Measurements from ENCODE around the gene TTC7B. TPM values are rescaled to one million over a fixed set of nuclear protein-coding genes. Genes with fewer than 3 reads are reported as not detected.

TTC7B gene
- total RNA-seq, 2 experiments from 2014 or later, result 8.8 to 9.5 TPM

DNA sequence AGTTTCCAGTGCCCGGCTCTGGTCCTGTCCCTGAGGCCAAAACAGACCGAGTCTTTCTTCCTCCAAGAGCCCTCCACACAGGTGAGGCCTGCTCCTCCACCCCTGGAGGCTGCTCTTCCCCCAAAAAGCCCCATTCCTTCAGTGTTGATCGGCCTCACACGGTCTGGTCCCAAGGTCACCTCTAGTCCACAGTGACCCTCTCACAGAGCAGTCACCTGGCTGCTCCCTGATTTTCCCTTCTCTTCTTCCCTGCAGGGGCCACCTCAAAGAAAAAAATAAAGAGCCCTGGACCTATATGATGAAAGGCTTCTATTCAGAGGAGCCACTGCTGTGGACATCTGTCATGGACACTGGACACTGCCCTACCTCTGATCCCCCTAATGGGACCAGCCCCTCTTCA is 42.5 kb downstream of the TTC7B start:
- Mint-ChIP-seq H3K9me3 (no peaks in the 10 kb centered on the region), H3K36me3 (ENCODE audit: low read depth) (no peaks in the 10 kb centered on the region), H3K4me3 (no peak overlapping the region), H3K4me1 (no peaks in the 10 kb centered on the region), H3K27ac (no peak overlapping the region), H3K27me3 (no peaks in the 10 kb centered on the region)
- POLR2A ChIA-PET, result no interaction called here
- CTCF ChIA-PET, result interaction anchor here (7.8 kb wide), 1 partner anchor 15 kb away, joined by 51 read pairs; no protein-coding TSS in a partner anchor
- no peak for DNase-seq

DNA sequence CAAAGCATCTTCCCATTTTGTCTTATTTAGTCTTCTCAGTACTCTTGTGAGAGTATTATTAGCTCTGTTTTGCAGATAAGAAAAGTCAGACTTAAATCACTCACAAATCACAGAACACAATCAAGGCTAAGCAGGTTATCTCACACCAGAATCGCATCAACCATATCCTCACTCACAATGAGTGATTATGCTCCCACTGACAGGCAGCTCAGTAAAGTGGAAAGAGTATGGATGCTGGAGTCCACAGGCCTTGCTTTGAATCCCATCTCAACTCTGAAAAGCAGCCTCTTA is 43.1 kb downstream of the TTC7B start:
- Mint-ChIP-seq H3K4me1 (no peaks in the 10 kb centered on the region), H3K27me3 (peaks cover 4% of the 10 kb centered on the region), H3K4me3 (no peak overlapping the region), H3K9me3 (peaks cover 4% of the 10 kb centered on the region), H3K36me3 (ENCODE audit: low read depth) (peaks cover 1% of the 10 kb centered on the region), H3K27ac (no peak overlapping the region)
- POLR2A ChIA-PET, result no interaction called here
- CTCF ChIA-PET, result interaction anchor here (7.8 kb wide), 1 partner anchor 14 kb away, joined by 51 read pairs; no protein-coding TSS in a partner anchor
- DNase-seq, result no peak

GRCh38 chr14:90767899-90768298 is 48.3 kb downstream of the TTC7B start:
- peaks cover 9% of the 10 kb centered on the region for H3K27me3 Mint-ChIP-seq
- H3K9me3 Mint-ChIP-seq, result peaks cover 24% of the 10 kb centered on the region
- DNase-seq, result no peak
- no peak overlapping the region for H3K4me3 Mint-ChIP-seq
- peaks cover 15% of the 10 kb centered on the region for H3K36me3 Mint-ChIP-seq (ENCODE audit: low read depth)
- H3K27ac Mint-ChIP-seq, result no peak overlapping the region
- H3K4me1 Mint-ChIP-seq, result no peaks in the 10 kb centered on the region
- ChIA-PET CTCF (interaction anchor here (1.1 to 7.8 kb wide), 2 partner anchors 9 to 13 kb away, joined by 4 to 51 read pairs; no protein-coding TSS in a partner anchor), POLR2A (interaction anchor here (3.4 kb wide), 1 partner anchor 10 kb away, joined by 11 read pairs; no protein-coding TSS in a partner anchor)

DNA sequence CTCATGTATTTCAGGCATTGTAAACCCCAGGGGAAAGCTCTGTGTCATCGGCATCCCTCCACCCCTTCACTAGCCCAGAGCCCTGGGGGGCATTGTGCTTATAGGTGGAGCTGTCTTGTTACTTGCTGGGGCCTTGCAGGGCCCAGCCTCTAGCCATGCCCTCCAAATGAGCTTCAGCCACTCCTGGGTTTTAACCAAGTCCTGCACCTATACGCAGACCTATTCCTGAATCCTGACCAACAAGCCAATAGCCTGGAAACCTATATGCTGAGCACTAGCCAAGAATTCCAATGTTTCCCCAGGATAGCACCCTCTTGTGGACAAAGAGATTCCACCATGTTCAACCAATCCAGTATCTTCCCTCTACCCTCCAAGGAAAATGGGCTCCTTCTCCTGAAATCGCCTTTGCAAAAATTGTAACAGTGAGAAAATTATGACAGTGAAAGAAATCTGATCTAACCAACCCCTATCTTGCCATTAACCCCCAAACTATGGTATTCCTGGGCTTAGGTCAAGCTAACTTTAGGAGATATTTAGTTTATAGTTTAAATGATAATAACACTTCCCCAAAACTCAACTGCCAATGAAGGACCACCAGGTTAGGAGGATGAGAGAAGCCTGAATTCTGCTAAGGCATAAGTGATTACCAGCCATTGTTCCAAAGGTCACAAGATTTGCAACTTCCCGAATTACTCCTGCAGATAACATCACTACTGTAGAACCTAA is 55.5 kb downstream of the TTC7B start:
- Mint-ChIP-seq H3K4me1 (peaks cover 20% of the 10 kb centered on the region), H3K27ac (no peak overlapping the region), H3K36me3 (ENCODE audit: low read depth) (peaks cover 10% of the 10 kb centered on the region), H3K4me3 (no peak overlapping the region), H3K9me3 (peaks cover 9% of the 10 kb centered on the region), H3K27me3 (peaks cover 7% of the 10 kb centered on the region)
- ChIA-PET POLR2A (no interaction called here), CTCF (interaction anchor here (0.5 to 3.8 kb wide), 6 partner anchors 10 to 209 kb away, joined by 3 to 51 read pairs (median 4); no protein-coding TSS in a partner anchor)
- no peak for DNase-seq

- peaks cover 7% of the 10 kb centered on the region for H3K36me3 Mint-ChIP-seq (ENCODE audit: low read depth)
- ChIA-PET CTCF (interaction anchor here (0.6 to 3.8 kb wide), 11 partner anchors 10 to 413 kb away, joined by 3 to 51 read pairs (median 4); no protein-coding TSS in a partner anchor), POLR2A (interaction anchor here (1.4 to 2.5 kb wide), 5 partner anchors 61 to 377 kb away, joined by 4 to 10 read pairs (median 9); no protein-coding TSS in a partner anchor)
- H3K27ac Mint-ChIP-seq, result no peak overlapping the region
- peaks cover 9% of the 10 kb centered on the region for H3K9me3 Mint-ChIP-seq
- H3K27me3 Mint-ChIP-seq, result peaks cover 7% of the 10 kb centered on the region
- H3K4me1 Mint-ChIP-seq, result peaks cover 20% of the 10 kb centered on the region
- no peak overlapping the region for H3K4me3 Mint-ChIP-seq
- no peak for DNase-seq
Observed at GRCh38 chr14:90760078-90760444, 56.2 kb downstream of the TTC7B start.

- peak overlapping the region; percentile 37 for H3K4me3 Mint-ChIP-seq
- peaks cover 9% of the 10 kb centered on the region for H3K9me3 Mint-ChIP-seq
- H3K4me1 Mint-ChIP-seq, result peaks cover 20% of the 10 kb centered on the region
- H3K27ac Mint-ChIP-seq, result no peak overlapping the region
- CTCF ChIA-PET, result interaction anchor here (0.6 to 3.8 kb wide), 20 partner anchors 11 to 484 kb away, joined by 3 to 51 read pairs (median 4); no protein-coding TSS in a partner anchor
- POLR2A ChIA-PET, result interaction anchor here (1.1 to 2.5 kb wide), 11 partner anchors 15 to 658 kb away, joined by 3 to 10 read pairs (median 5); partner anchors contain the start of genes CCDC88C and TTC7B
- H3K27me3 Mint-ChIP-seq, result peaks cover 7% of the 10 kb centered on the region
- DNase-seq, result no peak
- peaks cover 7% of the 10 kb centered on the region for H3K36me3 Mint-ChIP-seq (ENCODE audit: low read depth)
Observed at GRCh38 chr14:90759370-90760077, 56.7 kb downstream of the TTC7B start.

DNA sequence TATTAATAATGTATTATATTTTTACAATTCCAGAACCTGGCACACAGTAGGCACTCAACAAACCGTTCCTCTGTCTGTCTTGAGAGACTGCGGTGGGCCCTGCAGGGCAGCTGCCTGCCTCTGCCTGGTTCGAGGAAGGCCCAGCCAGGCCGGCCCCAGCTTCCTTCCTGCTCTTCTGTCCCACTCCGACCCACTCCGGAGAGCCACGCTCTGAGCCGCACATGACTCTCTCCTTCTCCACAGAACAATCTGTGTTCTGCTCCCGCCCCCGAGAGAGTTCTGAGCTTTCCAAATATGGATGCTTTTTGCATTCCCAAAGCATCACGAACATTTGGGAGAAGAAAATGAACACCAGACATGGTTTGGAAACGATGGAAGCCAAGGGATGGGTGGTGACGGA is 57.3 kb downstream of the TTC7B start:
- Mint-ChIP-seq H3K4me3 (peak overlapping the region; percentile 70), H3K27ac (peak overlapping the region; percentile 78), H3K4me1 (peaks cover 20% of the 10 kb centered on the region), H3K36me3 (ENCODE audit: low read depth) (peaks cover 6% of the 10 kb centered on the region), H3K9me3 (peaks cover 8% of the 10 kb centered on the region), H3K27me3 (peaks cover 5% of the 10 kb centered on the region)
- ChIA-PET CTCF (interaction anchor here (0.8 to 3.8 kb wide), 29 partner anchors 11 to 502 kb away, joined by 3 to 51 read pairs (median 4); partner anchors contain the start of genes PSMC1 and RPS6KA5), POLR2A (interaction anchor here (0.9 to 2.5 kb wide), 17 partner anchors 9 to 659 kb away, joined by 3 to 11 read pairs (median 4); partner anchors contain the start of genes CCDC88C, PSMC1 and TTC7B)
- peak; percentile 26 for DNase-seq

DNA sequence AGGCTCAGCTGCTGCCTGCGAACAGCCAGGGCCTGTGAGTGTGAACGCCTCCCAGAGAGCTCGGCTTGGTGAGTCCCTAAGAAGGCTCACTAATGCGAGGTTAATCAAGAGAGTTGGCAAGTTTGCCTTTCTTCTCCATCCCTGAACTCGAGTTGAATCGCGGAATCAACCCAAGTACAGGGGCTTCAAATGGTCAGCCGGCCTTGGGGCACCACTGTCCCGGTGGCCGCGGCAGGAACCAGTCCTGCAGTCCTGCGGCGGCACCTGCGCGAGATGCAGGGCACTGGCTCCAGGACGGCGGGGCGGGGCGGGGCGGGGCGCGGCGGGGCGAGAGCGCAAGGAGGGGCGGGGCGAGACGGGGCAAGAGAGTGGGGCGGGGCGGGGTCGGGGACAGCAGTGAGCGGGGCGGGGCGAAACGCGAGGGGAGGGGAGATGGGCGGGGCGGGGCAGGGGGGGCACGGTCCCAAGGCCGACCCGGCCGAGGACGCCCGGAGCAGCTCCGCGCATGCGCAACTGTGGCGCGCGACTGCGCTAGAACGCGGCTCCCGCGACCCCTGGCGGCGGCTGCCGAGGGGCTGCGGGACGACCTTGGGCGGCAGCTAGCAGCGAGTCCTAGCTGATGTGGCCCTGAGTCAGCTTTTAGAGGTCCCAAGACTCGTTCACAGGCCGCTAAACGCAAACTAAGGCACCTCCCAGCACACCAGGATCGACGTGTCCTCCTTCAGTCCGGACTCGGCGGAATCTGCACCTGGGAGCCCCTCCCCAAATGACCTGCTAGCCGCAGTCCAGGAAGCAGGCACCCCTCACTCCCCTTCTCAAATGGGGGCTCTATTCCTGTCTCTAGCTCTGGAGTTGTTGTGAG is 58.0 kb downstream of the TTC7B start:
- Mint-ChIP-seq H3K4me1 (peaks cover 20% of the 10 kb centered on the region), H3K36me3 (ENCODE audit: low read depth) (peaks cover 4% of the 10 kb centered on the region), H3K27me3 (peaks cover 3% of the 10 kb centered on the region), H3K27ac (peak overlapping the region; percentile 78), H3K4me3 (peak overlapping the region; percentile 70), H3K9me3 (peaks cover 6% of the 10 kb centered on the region)
- ChIA-PET POLR2A (interaction anchor here (0.9 to 2.5 kb wide), 19 partner anchors 8 to 798 kb away, joined by 3 to 12 read pairs (median 4); partner anchors contain the start of genes CCDC88C, PSMC1 and TTC7B), CTCF (interaction anchor here (0.7 to 3.8 kb wide), 33 partner anchors 12 to 502 kb away, joined by 3 to 51 read pairs (median 4); partner anchors contain the start of genes PSMC1 and RPS6KA5)
- DNase-seq, result peak; percentile 96

DNA sequence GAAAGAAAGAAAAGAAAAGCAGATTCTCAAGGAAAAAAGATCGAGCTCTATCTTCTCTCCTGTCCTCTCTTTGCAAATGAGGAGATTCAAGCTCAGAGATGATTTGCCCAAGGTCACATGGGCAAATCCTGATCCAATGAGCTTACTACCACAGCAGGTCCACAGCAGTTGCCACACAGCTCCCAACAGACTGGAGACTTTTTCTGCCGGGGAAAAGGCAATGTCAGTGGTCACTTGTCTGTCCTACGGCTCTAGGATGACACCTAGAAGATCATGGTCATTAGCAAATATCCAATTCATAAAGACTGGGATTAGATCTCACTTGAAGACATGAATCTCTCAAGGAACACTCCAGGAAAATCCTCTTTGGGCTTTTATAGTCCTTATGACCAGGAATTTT is 58.8 kb downstream of the TTC7B start:
- Mint-ChIP-seq H3K9me3 (peaks cover 2% of the 10 kb centered on the region), H3K4me3 (peak overlapping the region; percentile 63), H3K27me3 (peaks cover 1% of the 10 kb centered on the region), H3K4me1 (peaks cover 20% of the 10 kb centered on the region), H3K36me3 (ENCODE audit: low read depth) (peaks cover under 1% of the 10 kb centered on the region), H3K27ac (no peak overlapping the region)
- DNase-seq, result no peak
- ChIA-PET CTCF (interaction anchor here (1.0 to 3.8 kb wide), 11 partner anchors 13 to 456 kb away, joined by 3 to 51 read pairs (median 3); no protein-coding TSS in a partner anchor), POLR2A (interaction anchor here (1.0 to 2.5 kb wide), 5 partner anchors 10 to 797 kb away, joined by 3 to 12 read pairs (median 10); no protein-coding TSS in a partner anchor)

DNA sequence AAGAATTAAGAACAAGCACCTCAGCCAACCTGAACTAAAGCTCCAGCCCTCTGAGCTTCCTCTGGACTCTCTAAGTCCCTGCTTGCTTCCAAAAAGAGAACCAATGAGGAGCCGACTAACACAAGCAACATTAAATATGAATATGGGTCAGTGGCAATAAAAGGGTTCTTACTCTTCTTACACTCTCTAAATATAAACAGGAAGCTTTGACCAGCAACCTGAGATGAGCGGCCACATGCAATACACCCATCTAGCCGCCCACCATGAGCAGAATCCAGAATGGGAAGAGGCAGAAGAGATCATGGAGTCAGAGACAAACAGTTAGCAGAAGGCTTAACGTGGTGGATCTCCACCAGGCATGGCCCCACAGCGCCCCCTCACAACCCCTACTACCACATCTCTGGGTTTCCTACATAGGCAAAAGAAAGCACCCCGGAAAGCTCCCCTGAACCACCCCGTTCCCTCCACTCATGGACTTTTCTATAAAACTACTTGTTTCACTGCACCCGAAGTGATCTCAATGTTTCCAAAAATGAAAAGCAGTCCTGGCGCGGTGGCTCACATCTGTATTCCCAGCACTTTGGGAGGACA is 59.4 kb downstream of the TTC7B start:
- H3K27ac Mint-ChIP-seq, result no peak overlapping the region
- no peaks in the 10 kb centered on the region for H3K9me3 Mint-ChIP-seq
- H3K27me3 Mint-ChIP-seq, result no peaks in the 10 kb centered on the region
- peaks cover 20% of the 10 kb centered on the region for H3K4me1 Mint-ChIP-seq
- no peak for DNase-seq
- no peak overlapping the region for H3K4me3 Mint-ChIP-seq
- no peaks in the 10 kb centered on the region for H3K36me3 Mint-ChIP-seq (ENCODE audit: low read depth)
- ChIA-PET POLR2A (interaction anchor here (1.6 kb wide), 1 partner anchor 374 kb away, joined by 12 read pairs; no protein-coding TSS in a partner anchor), CTCF (interaction anchor here (1.4 to 1.6 kb wide), 2 partner anchors 145 to 356 kb away, joined by 3 read pairs; no protein-coding TSS in a partner anchor)

- H3K27me3 Mint-ChIP-seq, result no peaks in the 10 kb centered on the region
- POLR2A ChIA-PET, result no interaction called here
- H3K9me3 Mint-ChIP-seq, result no peaks in the 10 kb centered on the region
- CTCF ChIA-PET, result interaction anchor here (1.2 kb wide), 1 partner anchor 12 kb away, joined by 4 read pairs; no protein-coding TSS in a partner anchor
- no peak overlapping the region for H3K27ac Mint-ChIP-seq
- no peaks in the 10 kb centered on the region for H3K36me3 Mint-ChIP-seq (ENCODE audit: low read depth)
- H3K4me1 Mint-ChIP-seq, result peaks cover 20% of the 10 kb centered on the region
- no peak overlapping the region for H3K4me3 Mint-ChIP-seq
- DNase-seq, result no peak
Observed at GRCh38 chr14:90755661-90756304, 60.4 kb downstream of the TTC7B start.

Data from activated CD4-positive, alpha-beta memory T cell treated with anti-CD3 and anti-CD28 coated beads, Interleukin-2, amount 10 ng/mL, durations not matched to agents 7 days and 5 days (primary cell).